Measurements from ENCODE around the gene SMO.

SMO gene

GRCh38 chr7:129189661-129190310 is 1.4 kb downstream of the SMO start:
- H3K4me1 Mint-ChIP-seq = peaks cover 7% of the 10 kb centered on the region
- H3K9me3 Mint-ChIP-seq = no peaks in the 10 kb centered on the region
- peak overlapping the region in 1 of 2 donors; percentile 12 for H3K27ac Mint-ChIP-seq
- peak overlapping the region; percentile 72 to 75 for H3K4me3 Mint-ChIP-seq
- no peak for ATAC-seq
- no peak for DNase-seq
- H3K27me3 Mint-ChIP-seq = peaks cover 68% of the 10 kb centered on the region

GRCh38 chr7:129191272-129191671 is 2.8 kb downstream of the SMO start:
- H3K27me3 Mint-ChIP-seq = peaks cover 64% of the 10 kb centered on the region
- ATAC-seq (no peak), DNase-seq (no peak)

GRCh38 chr7:129193892-129194291 is 5.5 kb downstream of the SMO start:
- no peaks in the 10 kb centered on the region for H3K9me3 Mint-ChIP-seq
- H3K27me3 Mint-ChIP-seq = peaks cover 40% of the 10 kb centered on the region
- peaks cover 7% of the 10 kb centered on the region for H3K4me1 Mint-ChIP-seq
- no peak for DNase-seq
- H3K4me3 Mint-ChIP-seq = no peak overlapping the region
- H3K27ac Mint-ChIP-seq = no peak overlapping the region
- ATAC-seq = no peak

More at GRCh38 chr7:129191272-129191671, 2.8 kb downstream of the SMO start:
- H3K4me1 Mint-ChIP-seq = peaks cover 7% of the 10 kb centered on the region
- H3K27ac Mint-ChIP-seq = no peak overlapping the region
- no peaks in the 10 kb centered on the region for H3K9me3 Mint-ChIP-seq
- no peak overlapping the region for H3K4me3 Mint-ChIP-seq

GRCh38 chr7:129197771-129198170 is 9.3 kb downstream of the SMO start:
- Mint-ChIP-seq H3K27me3 (peaks cover 7% of the 10 kb centered on the region), H3K4me3 (no peak overlapping the region), H3K9me3 (no peaks in the 10 kb centered on the region), H3K4me1 (no peaks in the 10 kb centered on the region), H3K27ac (no peak overlapping the region)
- no peak for DNase-seq
- no peak for ATAC-seq

GRCh38 chr7:129199406-129199805 is 11.0 kb downstream of the SMO start:
- Mint-ChIP-seq H3K27me3 (no peaks in the 10 kb centered on the region), H3K4me1 (no peaks in the 10 kb centered on the region), H3K9me3 (no peaks in the 10 kb centered on the region), H3K27ac (no peak overlapping the region), H3K4me3 (no peak overlapping the region)
- ATAC-seq = no peak
- DNase-seq = no peak

- DNase-seq (no peak), ATAC-seq (no peak)
- Mint-ChIP-seq H3K27ac (no peak overlapping the region), H3K9me3 (no peaks in the 10 kb centered on the region), H3K4me3 (no peak overlapping the region), H3K4me1 (no peaks in the 10 kb centered on the region), H3K27me3 (no peaks in the 10 kb centered on the region)
Observed at GRCh38 chr7:129202058-129202777, 13.8 kb downstream of the SMO start.

GRCh38 chr7:129203050-129203741 is 14.8 kb downstream of the SMO start:
- Mint-ChIP-seq H3K4me1 (no peaks in the 10 kb centered on the region), H3K9me3 (no peaks in the 10 kb centered on the region), H3K27me3 (no peaks in the 10 kb centered on the region), H3K27ac (no peak overlapping the region), H3K4me3 (no peak overlapping the region)
- ATAC-seq (no peak), DNase-seq (no peak)

GRCh38 chr7:129205126-129205818 is 16.8 kb downstream of the SMO start:
- H3K9me3 Mint-ChIP-seq = no peaks in the 10 kb centered on the region
- no peaks in the 10 kb centered on the region for H3K4me1 Mint-ChIP-seq
- DNase-seq (no peak), ATAC-seq (no peak)
- no peak overlapping the region for H3K27ac Mint-ChIP-seq
- H3K27me3 Mint-ChIP-seq = peaks cover 14% of the 10 kb centered on the region
- H3K4me3 Mint-ChIP-seq = no peak overlapping the region

GRCh38 chr7:129205987-129206785 is 17.8 kb downstream of the SMO start:
- ATAC-seq (no peak), DNase-seq (no peak)
- Mint-ChIP-seq H3K4me3 (no peak overlapping the region), H3K9me3 (no peaks in the 10 kb centered on the region), H3K27ac (no peak overlapping the region), H3K4me1 (no peaks in the 10 kb centered on the region), H3K27me3 (peaks cover 19% of the 10 kb centered on the region)

- no peak for ATAC-seq
- Mint-ChIP-seq H3K4me3 (no peak overlapping the region), H3K27me3 (peaks cover 19% of the 10 kb centered on the region), H3K27ac (no peak overlapping the region), H3K9me3 (no peaks in the 10 kb centered on the region), H3K4me1 (no peaks in the 10 kb centered on the region)
- no peak for DNase-seq
Observed at GRCh38 chr7:129208667-129209066, 20.2 kb downstream of the SMO start.

GRCh38 chr7:129209067-129209926 is 20.9 kb downstream of the SMO start:
- peaks cover 19% of the 10 kb centered on the region for H3K27me3 Mint-ChIP-seq
- ATAC-seq (no peak), DNase-seq (no peak)
- H3K9me3 Mint-ChIP-seq = no peaks in the 10 kb centered on the region
- H3K27ac Mint-ChIP-seq = peak overlapping the region in 1 of 2 donors; percentile 47
- H3K4me1 Mint-ChIP-seq = no peaks in the 10 kb centered on the region
- no peak overlapping the region for H3K4me3 Mint-ChIP-seq

- Mint-ChIP-seq H3K27me3 (peaks cover 19% of the 10 kb centered on the region), H3K27ac (peak overlapping the region in 1 of 2 donors; percentile 40), H3K4me3 (no peak overlapping the region), H3K4me1 (no peaks in the 10 kb centered on the region), H3K9me3 (no peaks in the 10 kb centered on the region)
- DNase-seq = peak; percentile 77 to 79
- ATAC-seq = peak; percentile 90
Observed at GRCh38 chr7:129210256-129210988, 22.0 kb downstream of the SMO start.

- Mint-ChIP-seq H3K27ac (peak overlapping the region in 1 of 2 donors; percentile 88), H3K9me3 (no peaks in the 10 kb centered on the region), H3K27me3 (peaks cover 19% of the 10 kb centered on the region), H3K4me1 (no peaks in the 10 kb centered on the region), H3K4me3 (no peak overlapping the region)
- no peak for DNase-seq
- ATAC-seq = peak; percentile 31
Observed at GRCh38 chr7:129210989-129211312, 22.5 kb downstream of the SMO start.

GRCh38 chr7:129212126-129212525 is 23.7 kb downstream of the SMO start:
- Mint-ChIP-seq H3K4me1 (no peaks in the 10 kb centered on the region), H3K4me3 (no peak overlapping the region), H3K9me3 (no peaks in the 10 kb centered on the region), H3K27ac (no peak overlapping the region), H3K27me3 (peaks cover 19% of the 10 kb centered on the region)
- DNase-seq = no peak
- no peak for ATAC-seq

All from stimulated activated naive CD8-positive, alpha-beta T cell treated with anti-CD3 and anti-CD28 coated beads, Interleukin-15, amount 100 ng/mL, for 72 hours (primary cell).